ENCODE results near the gene TEX38.

- TF ChIP-seq CTCF (IDR thresholded peaks at IDR 0.05) (no peak), POLR2A (IDR thresholded peaks at IDR 0.05) (no peak)
Measured at GRCh38 chr1:46673749-46674182, 2.1 kb downstream of the TEX38 start.

Data from lower leg skin (tissue), 3 donors.